Gastrocnemius medialis (tissue), 4 donors: Measurements from ENCODE around the gene TAS2R41. TPM values are rescaled to one million over a fixed set of nuclear protein-coding genes. Genes with fewer than 3 reads are reported as not detected.

ENCODE experiments used
- ATAC-seq, 2 donors: fragments of 150-250 bp; one replicate each; pipeline ENCODE4 v1.9.1; 2016
- DNase-seq, 2 donors: peaks; one replicate each; pipeline ENCODE4 v3.0.0-alpha.2; 2019
- H3K27ac ChIP-seq, 4 donors: fragments of 200-600 bp; sonication (generic); 1 replicate in 1 of 4; 2 replicates in 3 of 4; pipeline ENCODE4 v1.5.1; 2016 to 2018; ENCODE audit warnings: mild to moderate bottlenecking in 2 of 4, moderate library complexity in 1 of 4
- H3K27me3 ChIP-seq, 3 donors: fragments of 200-600 bp; sonication (generic) in 2 of 3; 1 replicate in 1 of 3; 2 replicates in 2 of 3; pipeline versions ENCODE4 v1.5.1 to v1.6.0; 2016 to 2019; ENCODE audit warnings: mild to moderate bottlenecking in 1 of 3, moderate library complexity in 1 of 3
- H3K36me3 ChIP-seq, 2 donors: fragments of 200-600 bp; sonication (generic) in 1 of 2; one replicate each; pipeline ENCODE4 v1.5.1; 2017 to 2018
- H3K4me1 ChIP-seq, 2 donors: fragments of 200-600 bp; sonication (generic) in 1 of 2; one replicate each; pipeline ENCODE4 v1.5.1; 2016 to 2017; ENCODE audit warnings: mild to moderate bottlenecking in 2 of 2
- H3K4me3 ChIP-seq, 4 donors: fragments of 200-600 bp; sonication (generic) in 3 of 4; 1 replicate in 1 of 4; 2 replicates in 3 of 4; pipeline ENCODE4 v1.5.1; 2016 to 2019; ENCODE audit warnings: mild to moderate bottlenecking in 2 of 4
- H3K9me3 ChIP-seq, 3 donors: fragments of 200-600 bp; sonication (generic) in 2 of 3; 1 replicate in 1 of 3; 2 replicates in 2 of 3; pipeline ENCODE4 v1.5.1; 2016 to 2019
- POLR2A ChIP-seq, 2 donors: fragments of 450-650 bp; IDR thresholded peaks; one replicate each; pipeline ENCODE4 v1.6.1; 2017; ENCODE audit warnings: antibody characterized with exemption in 2 of 2, mild to moderate bottlenecking in 2 of 2, moderate library complexity in 2 of 2
- in situ Hi-C, 4 donors: fragments of 200-750 bp; cut with MboI; loops; one replicate each; pipeline versions ENCODE4 v1.15.0 to v1.8.0; 2017; ENCODE audit warnings: low sequenced_read_pairs in 4 of 4
- intact Hi-C: fragments of 100-400 bp; cut with DNase I; formaldehyde crosslinking; loops from one replicate; pipeline ENCODE4 v1.15.1; 2023; ENCODE audit warnings: low total_unique reads
- total RNA-seq, 4 donors: library from RNA; depleted of rRNA; stranded (reverse); fragments of >200 nt; gene quantifications; one replicate each; pipeline versions ENCODE4 v1.1.0 to v1.2.3, GENCODE V29; 2016
- TF ChIP-seq, protein P1 (sequence below), 5 experiments: fragments of 450-650 bp in 3 of 5; fragments of 200-600 bp in 2 of 5; sonication (generic) in 2 of 5; IDR thresholded peaks in 4 of 5; conservative IDR thresholded peaks in 1 of 5; 1 replicate in 4 of 5; 2 replicates in 1 of 5; pipeline ENCODE4 v1.5.1; 2016 to 2019; ENCODE audit warnings: antibody characterized with exemption in 5 of 5, mild to moderate bottlenecking in 3 of 5, moderate library complexity in 3 of 5

TAS2R41 gene
- total RNA-seq, 4 donors from 2014 or later = not detected

DNA sequence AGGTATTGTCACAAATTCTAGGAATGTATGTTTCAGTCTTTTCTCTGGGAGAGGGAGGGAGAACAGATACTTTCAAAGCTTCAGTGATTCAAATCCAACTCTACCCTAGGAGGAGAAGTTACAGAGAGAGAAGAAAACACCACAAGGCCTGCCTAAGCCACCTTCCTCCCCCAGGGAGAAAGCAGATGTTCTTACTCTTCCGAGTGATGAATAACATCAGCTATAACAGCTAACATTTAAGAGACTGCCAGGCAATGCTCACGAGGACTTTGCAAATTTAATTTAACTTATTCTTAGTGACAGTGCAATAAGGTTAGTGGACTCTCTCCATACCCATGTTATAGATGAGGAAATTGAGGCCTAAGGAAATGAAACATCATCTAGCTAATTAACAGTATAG is 36.8 kb downstream of the TAS2R41 start:
- Histone ChIP-seq H3K27ac (peak overlapping the region in 1 of 4 donors; percentile 2), H3K36me3 (no peaks in the 10 kb centered on the region), H3K4me3 (no peak overlapping the region), H3K9me3 (no peaks in the 10 kb centered on the region), H3K4me1 (peaks cover 0 to 8% of the 10 kb centered on the region in 2 donors), H3K27me3 (no peaks in the 10 kb centered on the region)
- DNase-seq = no peak
- TF ChIP-seq, protein P1, sequence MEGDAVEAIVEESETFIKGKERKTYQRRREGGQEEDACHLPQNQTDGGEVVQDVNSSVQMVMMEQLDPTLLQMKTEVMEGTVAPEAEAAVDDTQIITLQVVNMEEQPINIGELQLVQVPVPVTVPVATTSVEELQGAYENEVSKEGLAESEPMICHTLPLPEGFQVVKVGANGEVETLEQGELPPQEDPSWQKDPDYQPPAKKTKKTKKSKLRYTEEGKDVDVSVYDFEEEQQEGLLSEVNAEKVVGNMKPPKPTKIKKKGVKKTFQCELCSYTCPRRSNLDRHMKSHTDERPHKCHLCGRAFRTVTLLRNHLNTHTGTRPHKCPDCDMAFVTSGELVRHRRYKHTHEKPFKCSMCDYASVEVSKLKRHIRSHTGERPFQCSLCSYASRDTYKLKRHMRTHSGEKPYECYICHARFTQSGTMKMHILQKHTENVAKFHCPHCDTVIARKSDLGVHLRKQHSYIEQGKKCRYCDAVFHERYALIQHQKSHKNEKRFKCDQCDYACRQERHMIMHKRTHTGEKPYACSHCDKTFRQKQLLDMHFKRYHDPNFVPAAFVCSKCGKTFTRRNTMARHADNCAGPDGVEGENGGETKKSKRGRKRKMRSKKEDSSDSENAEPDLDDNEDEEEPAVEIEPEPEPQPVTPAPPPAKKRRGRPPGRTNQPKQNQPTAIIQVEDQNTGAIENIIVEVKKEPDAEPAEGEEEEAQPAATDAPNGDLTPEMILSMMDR (IDR thresholded peaks at IDR 0.05 in 4 of 5, conservative IDR thresholded peaks at IDR 0.05 in 1 of 5) = no peak
- TF ChIP-seq POLR2A (IDR thresholded peaks at IDR 0.05) = no peak
- ATAC-seq = no peak
- in situ Hi-C loops = no loop called here
- intact Hi-C loops = no loop called here

- DNase-seq = peak in 1 of 2 donors; percentile 28
Measured at GRCh38 chr7:143514995-143515735, 37.5 kb downstream of the TAS2R41 start.

DNA sequence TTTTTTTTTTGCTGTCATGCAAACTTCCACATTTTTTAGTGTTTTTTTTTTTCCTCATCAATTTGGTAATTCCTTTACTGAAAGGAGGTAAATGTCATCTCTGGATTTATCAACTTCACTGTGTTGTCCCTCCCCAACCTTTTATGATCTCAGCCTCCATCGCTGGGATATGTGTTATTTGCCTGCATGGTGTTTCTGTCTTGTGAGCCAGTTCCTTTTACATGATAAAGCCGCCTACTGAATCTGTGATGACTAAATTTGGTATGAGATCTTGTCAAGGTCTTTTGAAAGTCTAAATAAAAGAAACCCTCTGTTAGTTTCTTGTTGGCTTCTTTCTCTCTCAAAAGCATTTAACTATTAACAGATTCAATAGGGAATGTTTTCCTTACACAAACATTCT is 39.3 kb downstream of the TAS2R41 start:
- intact Hi-C loops (no loop called here), in situ Hi-C loops (no loop called here)
- ATAC-seq = no peak
- Histone ChIP-seq H3K36me3 (no peaks in the 10 kb centered on the region), H3K4me3 (no peak overlapping the region), H3K9me3 (no peaks in the 10 kb centered on the region), H3K27ac (no peak overlapping the region), H3K27me3 (no peaks in the 10 kb centered on the region), H3K4me1 (peaks cover 0 to 8% of the 10 kb centered on the region in 2 donors)
- TF ChIP-seq, protein P1 (IDR thresholded peaks at IDR 0.05 in 4 of 5, conservative IDR thresholded peaks at IDR 0.05 in 1 of 5) = no peak
- TF ChIP-seq POLR2A (IDR thresholded peaks at IDR 0.05) = no peak
- no peak for DNase-seq

More at GRCh38 chr7:143514995-143515735, 37.5 kb downstream of the TAS2R41 start:
- peak in 1 of 2 donors; percentile 26 for ATAC-seq
- H3K9me3 ChIP-seq = no peaks in the 10 kb centered on the region
- peak overlapping the region in 1 of 4 donors; percentile 2 for H3K27ac ChIP-seq
- intact Hi-C loops (no loop called here), in situ Hi-C loops (no loop called here)
- no peaks in the 10 kb centered on the region for H3K27me3 ChIP-seq
- H3K4me1 ChIP-seq = peaks cover 0 to 8% of the 10 kb centered on the region in 2 donors
- no peak overlapping the region for H3K4me3 ChIP-seq
- TF ChIP-seq, protein P1 (IDR thresholded peaks at IDR 0.05 in 4 of 5, conservative IDR thresholded peaks at IDR 0.05 in 1 of 5) = no peak
- TF ChIP-seq POLR2A (IDR thresholded peaks at IDR 0.05) = no peak
- H3K36me3 ChIP-seq = no peaks in the 10 kb centered on the region

DNA sequence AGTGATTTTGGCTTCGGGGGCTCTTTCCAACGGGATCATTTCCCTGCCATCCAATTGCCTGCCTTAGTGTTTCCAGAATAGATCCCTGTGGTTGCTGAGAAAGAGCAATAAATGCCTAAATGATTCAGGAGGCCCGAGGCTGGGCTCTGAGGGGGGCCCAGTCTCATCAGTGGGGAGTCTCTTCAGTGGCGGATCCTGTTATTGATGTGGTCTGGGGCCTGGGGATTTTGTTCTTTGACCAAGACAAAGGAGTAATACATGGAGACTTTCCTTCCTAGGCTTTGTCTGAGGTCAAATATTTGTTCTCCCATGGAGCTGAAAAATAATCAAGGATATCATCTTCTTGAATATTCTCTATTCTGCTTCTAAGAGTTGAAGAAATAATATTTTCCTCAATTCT is 40.8 kb downstream of the TAS2R41 start:
- Histone ChIP-seq H3K27me3 (no peaks in the 10 kb centered on the region), H3K4me3 (no peak overlapping the region), H3K27ac (no peak overlapping the region), H3K36me3 (no peaks in the 10 kb centered on the region), H3K9me3 (no peaks in the 10 kb centered on the region), H3K4me1 (peaks cover 0 to 8% of the 10 kb centered on the region in 2 donors)
- intact Hi-C loops = no loop called here
- DNase-seq = no peak
- in situ Hi-C loops = no loop called here
- TF ChIP-seq POLR2A (IDR thresholded peaks at IDR 0.05) = no peak
- TF ChIP-seq, protein P1 (IDR thresholded peaks at IDR 0.05 in 4 of 5, conservative IDR thresholded peaks at IDR 0.05 in 1 of 5) = no peak
- no peak for ATAC-seq
